ENCODE data around the gene SLC31A1.

- no peak for TF ChIP-seq CTCF (IDR thresholded peaks at IDR 0.05)
- no peak for TF ChIP-seq POLR2A (IDR thresholded peaks at IDR 0.05)
Measured at GRCh38 chr9:113244556-113244955, 23.2 kb downstream of the SLC31A1 start.
